GM20431 (cell line): ENCODE results near the gene ECE1.

Experiments used
- in situ Hi-C: fragments of 300-500 bp; cut with MseI, MboI; formaldehyde crosslinking; loops from one replicate; pipeline ENCODE4 v1.15.0; 2020; ENCODE audit warnings: low sequenced_read_pairs; ENCODE audit not compliant: unreplicated experiment

The ECE1 gene

DNA sequence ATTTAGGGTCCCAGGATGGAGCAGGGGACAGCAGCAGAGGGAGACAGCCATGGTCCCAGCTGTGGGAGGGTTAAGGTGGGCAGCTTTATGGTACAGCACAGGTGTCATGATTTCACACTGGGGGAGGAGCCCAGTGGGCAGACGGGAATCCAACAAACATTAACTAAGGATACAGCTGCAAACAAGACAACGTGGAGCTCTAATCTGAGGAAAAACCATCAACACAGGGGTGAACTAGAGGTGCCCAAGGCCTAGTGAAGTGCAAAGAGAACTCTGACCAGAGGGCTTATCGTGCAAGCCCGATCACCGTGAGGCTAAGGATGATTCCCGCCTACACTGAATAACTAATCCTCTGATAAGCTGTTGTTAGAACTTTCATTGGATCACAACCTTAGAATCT is 18.7 kb downstream of the ECE1 start:
- in situ Hi-C loops, result no loop called here

GRCh38 chr1:21270086-21270689 is 20.1 kb downstream of the ECE1 start:
- in situ Hi-C loops, result no loop called here

DNA sequence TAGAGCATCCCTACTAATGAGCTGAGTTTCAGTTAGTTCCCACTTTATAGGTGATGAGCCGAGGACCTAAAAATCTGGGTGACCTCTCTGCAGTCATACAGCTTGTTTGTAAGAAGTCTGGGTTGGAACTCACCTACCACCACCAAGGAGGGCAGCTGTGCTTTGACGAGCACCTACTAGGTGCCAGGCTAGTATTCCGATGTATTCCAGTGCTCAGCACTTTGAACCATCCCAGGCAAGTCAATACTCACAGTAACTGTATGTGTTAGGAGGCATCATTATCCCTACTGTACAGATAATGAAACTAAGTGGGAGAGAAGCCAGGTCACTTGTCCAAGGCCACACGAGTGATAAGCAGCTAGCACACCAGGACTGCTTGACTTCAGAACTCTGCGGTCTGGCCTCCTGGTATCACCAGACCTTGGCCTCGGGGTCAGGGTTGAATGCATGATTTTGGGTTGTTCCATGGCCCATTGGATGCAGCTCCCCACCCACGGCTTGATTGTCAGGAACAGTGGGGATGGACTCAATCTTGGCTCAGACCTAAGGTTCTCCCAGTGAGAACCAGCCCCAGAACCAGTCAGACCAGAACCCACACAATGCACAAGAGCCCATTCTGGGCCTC is 20.7 kb downstream of the ECE1 start:
- in situ Hi-C loops, result no loop called here

GRCh38 chr1:21268281-21269239 is 21.7 kb downstream of the ECE1 start:
- in situ Hi-C loops, result no loop called here

DNA sequence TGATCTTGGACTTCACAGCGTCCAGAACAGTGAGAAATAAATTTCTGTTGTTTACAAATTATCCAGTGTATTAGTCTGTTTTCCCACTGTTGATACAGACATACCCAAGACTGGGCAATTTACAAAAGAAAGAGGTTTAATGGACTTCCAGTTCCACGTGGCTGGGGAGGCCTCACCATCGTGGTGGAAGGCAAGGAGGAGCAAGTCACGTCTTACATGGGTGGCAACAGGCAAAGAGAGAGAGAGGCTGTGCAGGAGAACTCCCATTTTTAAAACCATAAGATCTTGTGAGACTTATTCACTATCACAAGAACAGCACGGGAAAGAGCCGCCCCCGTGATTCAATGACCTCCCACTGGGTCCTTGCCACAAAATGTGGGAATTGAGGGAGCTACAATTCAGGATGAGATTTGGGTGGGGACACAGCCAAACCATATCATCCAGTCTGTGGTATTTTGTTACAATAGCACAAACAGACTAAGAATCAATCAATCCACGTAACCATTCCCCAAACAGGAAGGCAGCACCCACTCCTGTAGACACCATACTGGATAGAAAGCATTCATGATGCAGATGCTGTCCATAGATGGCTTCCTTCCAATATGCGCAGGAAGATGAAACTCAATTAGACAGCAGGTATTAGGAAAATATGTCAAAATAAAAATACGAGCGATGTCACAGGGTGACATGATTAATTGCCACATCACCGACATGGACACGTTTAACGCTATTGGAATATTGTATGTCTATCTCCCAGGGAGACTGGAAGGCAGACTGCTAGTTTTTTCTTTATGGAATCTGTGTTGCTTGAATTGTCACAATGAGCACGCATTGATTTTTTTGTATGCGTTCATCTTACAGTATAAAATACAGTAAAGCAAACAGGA is 22.8 kb downstream of the ECE1 start:
- in situ Hi-C loops, result no loop called here

DNA sequence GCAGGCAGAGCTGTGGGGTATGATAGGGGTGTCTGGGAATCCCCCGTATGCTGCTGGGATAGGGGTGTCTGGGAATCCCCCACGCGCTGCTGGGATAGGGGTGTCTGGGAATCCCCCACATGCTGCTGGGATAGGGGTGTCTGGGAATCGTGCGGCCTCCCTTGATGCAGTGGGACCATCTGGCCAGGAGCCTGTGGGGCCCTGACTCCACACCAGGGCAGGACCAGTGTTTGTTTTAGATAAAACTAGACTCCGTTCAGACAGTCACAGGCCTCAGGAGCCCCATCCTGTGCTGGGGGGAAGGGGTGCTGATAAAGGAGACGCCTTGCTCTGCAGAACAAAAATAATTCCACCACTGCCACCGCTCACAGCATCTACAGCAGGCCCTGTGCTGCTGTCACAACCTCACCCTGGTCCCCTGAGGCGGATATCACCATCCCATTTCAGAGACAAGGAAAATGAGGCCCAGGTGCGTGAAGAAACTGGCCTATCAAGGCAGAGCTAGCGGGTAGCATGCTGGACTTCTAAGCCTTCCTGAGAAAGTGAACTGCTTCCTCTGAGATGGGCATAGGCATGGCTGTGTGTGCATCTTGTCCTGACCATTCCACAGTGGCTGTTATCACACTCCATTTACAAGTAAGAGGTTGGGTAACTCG is 24.0 kb downstream of the ECE1 start:
- in situ Hi-C loops, result no loop called here

GRCh38 chr1:21265644-21266043 is 24.6 kb downstream of the ECE1 start:
- in situ Hi-C loops, result no loop called here

- in situ Hi-C loops, result no loop called here
These were observed 25.4 kb downstream of the ECE1 start for GRCh38 chr1:21264898-21265297.

- in situ Hi-C loops, result no loop called here
These were observed 26.5 kb downstream of the ECE1 start for GRCh38 chr1:21263653-21264225.

GRCh38 chr1:21263052-21263429 is 27.2 kb downstream of the ECE1 start:
- in situ Hi-C loops, result no loop called here

DNA sequence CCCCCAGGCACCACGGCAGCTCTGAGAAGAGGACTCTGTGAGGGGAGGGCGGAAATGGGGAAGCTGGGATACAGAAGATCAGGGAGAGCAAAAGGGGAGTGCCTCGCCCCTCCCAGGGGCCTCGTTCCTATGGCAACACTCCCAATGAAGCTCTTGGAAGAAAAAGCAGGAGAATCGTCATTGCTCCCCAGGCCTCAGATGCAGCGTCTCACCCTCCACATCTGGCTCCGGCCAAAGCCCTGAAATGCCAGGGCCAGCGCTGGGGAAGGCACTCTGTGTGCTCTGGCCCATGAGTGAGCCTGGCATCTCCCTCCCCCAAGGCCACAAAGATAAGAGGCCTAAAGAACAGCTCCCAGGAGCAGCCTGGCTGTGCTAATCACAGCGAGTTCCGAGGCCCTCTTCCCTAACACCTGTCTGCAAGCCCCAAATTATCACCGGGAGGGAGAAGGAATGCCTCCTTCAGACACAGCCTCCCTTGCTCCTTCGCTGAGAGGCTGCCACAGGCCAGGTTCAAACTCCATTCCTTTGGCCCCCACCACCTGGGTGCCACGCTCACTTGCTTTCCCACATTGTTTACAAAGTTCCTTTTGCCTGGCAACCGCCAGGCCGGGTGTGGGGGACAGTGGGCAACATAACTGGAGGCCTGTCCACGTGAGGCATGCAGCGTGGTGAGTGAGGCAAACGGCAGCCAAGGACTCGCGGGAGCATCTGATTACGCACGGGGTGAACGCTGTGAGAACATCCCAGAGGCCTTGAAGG is 27.8 kb downstream of the ECE1 start:
- in situ Hi-C loops, result no loop called here

- in situ Hi-C loops, result no loop called here
These were observed 28.5 kb downstream of the ECE1 start for GRCh38 chr1:21261551-21262292.

- in situ Hi-C loops, result no loop called here
These were observed 29.7 kb downstream of the ECE1 start for GRCh38 chr1:21260405-21261125.

GRCh38 chr1:21259316-21260076 is 30.8 kb downstream of the ECE1 start:
- in situ Hi-C loops, result loop anchor here (10.0 kb wide), 1 partner anchor 105 kb away; no protein-coding TSS in a partner anchor

- in situ Hi-C loops, result loop anchor here (10.0 kb wide), 1 partner anchor 106 kb away; no protein-coding TSS in a partner anchor
These were observed 31.7 kb downstream of the ECE1 start for GRCh38 chr1:21258331-21259134.
